ENCODE results near the gene OR2A5.
"Not testable (repeated sequence)": the region's sequence is repeated elsewhere in the genome, so short reads cannot be mapped to it uniquely, and the experiment has no call there.

Gene OR2A5

GRCh38 chr7:144050093-144050492 is 1.3 kb downstream of the OR2A5 start:
- no peak overlapping the region for H3K4me3 ChIP-seq (ENCODE audit: low read depth, low read length)
- DNase-seq (ENCODE audit: low read depth): no peak
- TF ChIP-seq CTCF (conservative IDR thresholded peaks at IDR 0.05; ENCODE audit: low read depth, low read length): no peak

- not testable (repeated sequence) for DNase-seq (ENCODE audit: low read depth); H3K4me3 ChIP-seq (ENCODE audit: low read depth, low read length)
Observed at GRCh38 chr7:144050884-144051283, 2.1 kb downstream of the OR2A5 start.

GRCh38 chr7:144057954-144058353 is 9.2 kb downstream of the OR2A5 start:
- peak; percentile 68 for DNase-seq (ENCODE audit: low read depth)

DNA sequence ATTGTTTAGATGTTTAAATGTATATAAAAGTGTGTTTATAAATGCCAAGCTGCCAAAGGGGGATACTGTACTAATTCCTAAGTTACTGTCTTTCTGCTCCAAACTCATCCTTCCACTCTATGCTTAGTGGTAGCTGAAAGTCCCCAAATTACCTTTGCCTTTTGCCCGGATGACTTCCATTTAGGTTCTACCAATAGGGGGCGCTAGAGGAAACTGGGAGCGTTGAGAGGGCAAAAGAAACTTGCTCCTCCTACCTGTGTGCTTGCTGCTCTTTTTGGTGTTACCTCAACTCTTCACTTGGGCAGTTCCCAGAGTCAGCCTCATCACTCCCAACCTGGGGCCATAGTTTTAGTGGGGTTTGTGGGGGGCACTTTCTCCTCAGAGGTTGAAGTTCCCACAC is 15.0 kb downstream of the OR2A5 start:
- no peak overlapping the region for H3K4me3 ChIP-seq (ENCODE audit: low read depth, low read length)
- no peak for DNase-seq (ENCODE audit: low read depth)
- TF ChIP-seq CTCF (conservative IDR thresholded peaks at IDR 0.05; ENCODE audit: low read depth, low read length): peak; percentile 51

More at GRCh38 chr7:144057954-144058353, 9.2 kb downstream of the OR2A5 start:
- no peak for TF ChIP-seq CTCF (conservative IDR thresholded peaks at IDR 0.05; ENCODE audit: low read depth, low read length)
- no peak overlapping the region for H3K4me3 ChIP-seq (ENCODE audit: low read depth, low read length)

DNA sequence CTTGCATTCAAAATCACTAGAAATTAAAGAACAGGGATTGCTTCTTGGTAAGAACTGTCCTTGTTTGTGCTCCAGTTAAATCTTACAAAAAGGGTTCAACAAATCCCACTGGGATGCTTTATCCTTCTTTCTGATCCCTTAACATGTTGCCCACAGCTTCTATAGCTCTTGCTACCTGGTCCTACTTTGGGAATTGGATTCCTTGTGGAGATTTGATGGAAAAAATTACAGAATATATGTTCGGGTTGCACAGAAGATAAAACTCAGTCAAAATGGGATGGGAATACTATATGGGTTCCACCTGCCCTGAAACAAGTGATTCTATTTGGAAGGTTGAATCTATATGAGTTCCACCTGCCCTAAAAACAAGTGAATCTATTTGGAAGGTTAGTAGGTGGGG is 20.8 kb downstream of the OR2A5 start, which contains the start of gene OR2A25:
Gene OR2A25, plus strand, starts transcription at position 301 of the 400 bp plus-strand sequence. CDS start 4,409 bp downstream, outside the sequence.
- H3K4me3 ChIP-seq (ENCODE audit: low read depth, low read length): no peak within 1 kb of the TSS
- no peak for DNase-seq (ENCODE audit: low read depth)
- TF ChIP-seq CTCF (conservative IDR thresholded peaks at IDR 0.05; ENCODE audit: low read depth, low read length): no peak

DNA sequence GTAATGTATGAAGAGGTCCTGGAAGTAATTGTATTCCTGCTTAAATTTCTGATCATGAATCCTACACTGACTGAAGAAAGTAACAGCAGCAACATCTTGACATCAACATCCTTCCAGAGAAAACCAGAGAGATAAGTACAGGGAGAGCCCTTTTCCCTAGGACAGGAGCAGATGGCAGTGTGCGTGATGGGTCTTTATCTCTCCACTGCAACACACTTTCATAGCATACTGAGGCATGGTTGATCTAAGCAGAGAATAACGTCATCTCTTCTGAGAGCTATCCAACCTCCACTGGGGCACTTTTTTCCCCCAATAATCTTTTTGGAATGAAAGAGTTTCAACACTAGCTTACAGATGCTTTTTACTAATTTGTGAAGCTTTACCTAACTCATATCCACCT is 21.2 kb downstream of the OR2A5 start:
- no peak for TF ChIP-seq CTCF (conservative IDR thresholded peaks at IDR 0.05; ENCODE audit: low read depth, low read length)
- no peak for DNase-seq (ENCODE audit: low read depth)

GRCh38 chr7:144074374-144074773 is 25.6 kb downstream of the OR2A5 start:
- no peak for DNase-seq (ENCODE audit: low read depth)
- no peak for TF ChIP-seq CTCF (conservative IDR thresholded peaks at IDR 0.05; ENCODE audit: low read depth, low read length)
- no peak overlapping the region for H3K4me3 ChIP-seq (ENCODE audit: low read depth, low read length)

More for the DNA sequence above, 21.2 kb downstream of the OR2A5 start:
- H3K4me3 ChIP-seq (ENCODE audit: low read depth, low read length): no peak overlapping the region

Measured in choroid plexus epithelial cell (primary cell).